Measurements from ENCODE around the gene TANC1.

DNA sequence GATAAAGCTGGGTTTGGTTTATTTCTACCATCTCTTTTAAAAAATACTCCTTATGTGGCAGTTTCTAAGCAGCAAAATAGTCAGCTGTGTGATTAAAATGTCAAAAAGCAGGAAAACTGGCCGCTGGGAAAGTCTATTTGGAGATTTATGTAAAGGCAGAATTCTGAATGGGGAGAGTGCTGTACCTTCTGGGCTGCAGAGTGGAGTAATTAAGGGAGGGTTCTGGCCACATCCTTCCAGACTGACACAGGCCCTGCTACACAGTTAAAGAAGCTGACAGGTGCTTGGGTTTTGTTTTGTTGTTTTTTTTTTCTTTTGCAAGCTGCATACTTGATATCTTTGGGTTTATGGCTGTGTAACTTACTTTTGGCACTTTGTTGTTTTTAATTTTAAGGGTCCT lies 160.8 kb downstream of the TANC1 start:
- TF ChIP-seq, protein P1, sequence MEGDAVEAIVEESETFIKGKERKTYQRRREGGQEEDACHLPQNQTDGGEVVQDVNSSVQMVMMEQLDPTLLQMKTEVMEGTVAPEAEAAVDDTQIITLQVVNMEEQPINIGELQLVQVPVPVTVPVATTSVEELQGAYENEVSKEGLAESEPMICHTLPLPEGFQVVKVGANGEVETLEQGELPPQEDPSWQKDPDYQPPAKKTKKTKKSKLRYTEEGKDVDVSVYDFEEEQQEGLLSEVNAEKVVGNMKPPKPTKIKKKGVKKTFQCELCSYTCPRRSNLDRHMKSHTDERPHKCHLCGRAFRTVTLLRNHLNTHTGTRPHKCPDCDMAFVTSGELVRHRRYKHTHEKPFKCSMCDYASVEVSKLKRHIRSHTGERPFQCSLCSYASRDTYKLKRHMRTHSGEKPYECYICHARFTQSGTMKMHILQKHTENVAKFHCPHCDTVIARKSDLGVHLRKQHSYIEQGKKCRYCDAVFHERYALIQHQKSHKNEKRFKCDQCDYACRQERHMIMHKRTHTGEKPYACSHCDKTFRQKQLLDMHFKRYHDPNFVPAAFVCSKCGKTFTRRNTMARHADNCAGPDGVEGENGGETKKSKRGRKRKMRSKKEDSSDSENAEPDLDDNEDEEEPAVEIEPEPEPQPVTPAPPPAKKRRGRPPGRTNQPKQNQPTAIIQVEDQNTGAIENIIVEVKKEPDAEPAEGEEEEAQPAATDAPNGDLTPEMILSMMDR (IDR thresholded peaks at IDR 0.05), result no peak
- TF ChIP-seq POLR2A (IDR thresholded peaks at IDR 0.05), result no peak

Data from sigmoid colon (tissue), 3 donors.